ENCODE data around the gene TCF12.

Gene TCF12

GRCh38 chr15:57253082-57253481, 334.6 kb downstream of the TCF12 start:
- TF ChIP-seq CTCF (IDR thresholded peaks at IDR 0.05; ENCODE audit: low read depth, low read length, missing control alignments), result no peak
- DNase-seq (ENCODE audit: extremely low read depth, low read depth), result no peak
- H3K4me3 ChIP-seq (replicated peaks; ENCODE audit: low read depth, low read length), result no peak overlapping the region

- H3K4me3 ChIP-seq (replicated peaks; ENCODE audit: low read depth, low read length), result no peak overlapping the region
Observed at GRCh38 chr15:57253500-57253899, 335.1 kb downstream of the TCF12 start.

GRCh38 chr15:57255751-57256341, 337.4 kb downstream of the TCF12 start:
- no peak for DNase-seq (ENCODE audit: extremely low read depth, low read depth)
- H3K4me3 ChIP-seq (replicated peaks; ENCODE audit: low read depth, low read length), result no peak overlapping the region
- TF ChIP-seq CTCF (IDR thresholded peaks at IDR 0.05; ENCODE audit: low read depth, low read length, missing control alignments), result no peak

More at GRCh38 chr15:57253500-57253899, 335.1 kb downstream of the TCF12 start:
- no peak for DNase-seq (ENCODE audit: extremely low read depth, low read depth)
- no peak for TF ChIP-seq CTCF (IDR thresholded peaks at IDR 0.05; ENCODE audit: low read depth, low read length, missing control alignments)

GRCh38 chr15:57256939-57257338, 338.5 kb downstream of the TCF12 start:
- no peak for DNase-seq (ENCODE audit: extremely low read depth, low read depth)
- no peak for TF ChIP-seq CTCF (IDR thresholded peaks at IDR 0.05; ENCODE audit: low read depth, low read length, missing control alignments)

GRCh38 chr15:57259568-57260040, 341.2 kb downstream of the TCF12 start:
- no peak for DNase-seq (ENCODE audit: extremely low read depth, low read depth)
- H3K4me3 ChIP-seq (replicated peaks; ENCODE audit: low read depth, low read length), result no peak overlapping the region
- TF ChIP-seq CTCF (IDR thresholded peaks at IDR 0.05; ENCODE audit: low read depth, low read length, missing control alignments), result no peak

More at GRCh38 chr15:57256939-57257338, 338.5 kb downstream of the TCF12 start:
- no peak overlapping the region for H3K4me3 ChIP-seq (replicated peaks; ENCODE audit: low read depth, low read length)

GRCh38 chr15:57263520-57263919, 345.1 kb downstream of the TCF12 start:
- TF ChIP-seq CTCF (IDR thresholded peaks at IDR 0.05; ENCODE audit: low read depth, low read length, missing control alignments), result no peak
- DNase-seq (ENCODE audit: extremely low read depth, low read depth), result no peak
- no peak overlapping the region for H3K4me3 ChIP-seq (replicated peaks; ENCODE audit: low read depth, low read length)

Data from HFF-Myc (cell line).